HepG2 (cell line): ENCODE measurements around the gene TNNI3. TPM values are rescaled to one million over a fixed set of nuclear protein-coding genes. Genes with fewer than 3 reads are reported as not detected.

ENCODE experiments used
- ATF1 ChIP-seq: IDR thresholded peaks from 2 replicates; pipeline ENCODE4 v1.6.1; 2016; ENCODE audit warnings: mild to moderate bottlenecking, control low read depth
- CAMTA2 ChIP-seq: sonication (generic); formaldehyde crosslinking; IDR thresholded peaks from 2 replicates; pipeline ENCODE4 v1.4.0; 2020; ENCODE audit warnings: mild to moderate bottlenecking, missing genetic modification reagents, borderline replicate concordance
- ELF4 ChIP-seq: sonication (generic); formaldehyde crosslinking; IDR thresholded peaks from 2 replicates; pipeline ENCODE4 v1.5.0; 2020; ENCODE audit warnings: missing genetic modification reagents, mild to moderate bottlenecking, moderate library complexity, borderline replicate concordance
- HCFC1 ChIP-seq: fragments of 150-350 bp; IDR thresholded peaks from 2 replicates; pipeline ENCODE4 v1.6.1; 2014; ENCODE audit warnings: low read depth, low read length
- KDM2A ChIP-seq: sonication (generic); formaldehyde crosslinking; IDR thresholded peaks from 2 replicates; pipeline ENCODE4 v1.4.0; 2020; ENCODE audit warnings: low read depth, missing genetic modification reagents, borderline replicate concordance
- KLF12 ChIP-seq: sonication (generic); formaldehyde crosslinking; IDR thresholded peaks from 2 replicates; pipeline ENCODE4 v1.4.0; 2020; ENCODE audit warnings: missing genetic modification reagents, borderline replicate concordance
- LCORL ChIP-seq, 2 experiments: fragments of 450-650 bp in 1 of 2; sonication (generic) in 1 of 2; formaldehyde crosslinking in 1 of 2; IDR thresholded peaks; 2 replicates each; pipeline versions ENCODE4 v1.5.0 to v1.6.1; 2017 to 2020; ENCODE audit warnings: antibody characterized with exemption in 1 of 2, missing genetic modification reagents in 1 of 2
- NFYB ChIP-seq: sonication (generic); formaldehyde crosslinking; IDR thresholded peaks from 2 replicates; pipeline ENCODE4 v1.4.0; 2020; ENCODE audit warnings: missing genetic modification reagents
- TBP ChIP-seq: sonication (generic); formaldehyde crosslinking; IDR thresholded peaks from 2 replicates; pipeline ENCODE4 v1.5.0; 2020; ENCODE audit warnings: missing genetic modification reagents
- TEAD3 ChIP-seq: optimal IDR thresholded peaks from 2 replicates; pipeline ENCODE3; 2016; ENCODE audit warnings: borderline replicate concordance
- ZNF605 ChIP-seq: sonication (generic); formaldehyde crosslinking; IDR thresholded peaks from 2 replicates; pipeline ENCODE4 v1.8.0; 2022; ENCODE audit warnings: mild to moderate bottlenecking, missing genetic modification reagents
- ZSCAN20 ChIP-seq: sonication (generic); formaldehyde crosslinking; IDR thresholded peaks from 2 replicates; pipeline ENCODE4 v1.4.0; 2020; ENCODE audit warnings: missing genetic modification reagents, mild to moderate bottlenecking, borderline replicate concordance
- polyA plus RNA-seq, 8 experiments: library from polyadenylated mRNA; depleted of rRNA in 3 of 8; stranded (reverse) in 7 of 8; unstranded in 1 of 8; fragments of >200 nt; fragmentation: Illumina TruSeq in 4 of 8; extraction: Trizol in 4 of 8; gene quantifications; 2 replicates each; pipeline versions ENCODE4 v1.2.1 to v1.2.3, GENCODE V29; 2011 to 2016; ENCODE audit warnings: low read depth in 4 of 8, missing spikeins in 1 of 8, mixed read lengths in 1 of 8; ENCODE audit not compliant: insufficient read depth in 1 of 8
- total RNA-seq, 5 experiments: library from RNA; depleted of rRNA; stranded (reverse); fragments of >200 nt; fragmentation: Illumina TruSeq; extraction: Trizol; gene quantifications; 2 replicates each; pipeline ENCODE4 v1.2.3, GENCODE V29; 2016; ENCODE audit warnings: low read depth in 1 of 5
- TF ChIP-seq, protein P1 (sequence below): sonication (generic); formaldehyde crosslinking; IDR thresholded peaks from 2 replicates; pipeline ENCODE4 v1.4.0; 2020; ENCODE audit warnings: missing genetic modification reagents
- TF ChIP-seq, protein P2 (sequence below): sonication (generic); formaldehyde crosslinking; conservative IDR thresholded peaks from 2 replicates; pipeline ENCODE4 v1.5.0; 2020; ENCODE audit warnings: missing genetic modification reagents
- TF ChIP-seq, protein P3 (sequence below): sonication (generic); formaldehyde crosslinking; IDR thresholded peaks from 2 replicates; pipeline ENCODE4 v1.4.0; 2020; ENCODE audit warnings: missing genetic modification reagents, borderline replicate concordance
- TF ChIP-seq, protein P4 (sequence below): sonication (generic); formaldehyde crosslinking; IDR thresholded peaks from 2 replicates; pipeline ENCODE4 v1.8.0; 2023; ENCODE audit warnings: mild to moderate bottlenecking, missing genetic modification reagents

TNNI3 gene
- total and polyA plus RNA-seq, 2 of the 13 experiments (the other 11 are each of a cell fraction or from before 2014, with no cell fraction given) = 3.5 to 3.7 TPM

DNA sequence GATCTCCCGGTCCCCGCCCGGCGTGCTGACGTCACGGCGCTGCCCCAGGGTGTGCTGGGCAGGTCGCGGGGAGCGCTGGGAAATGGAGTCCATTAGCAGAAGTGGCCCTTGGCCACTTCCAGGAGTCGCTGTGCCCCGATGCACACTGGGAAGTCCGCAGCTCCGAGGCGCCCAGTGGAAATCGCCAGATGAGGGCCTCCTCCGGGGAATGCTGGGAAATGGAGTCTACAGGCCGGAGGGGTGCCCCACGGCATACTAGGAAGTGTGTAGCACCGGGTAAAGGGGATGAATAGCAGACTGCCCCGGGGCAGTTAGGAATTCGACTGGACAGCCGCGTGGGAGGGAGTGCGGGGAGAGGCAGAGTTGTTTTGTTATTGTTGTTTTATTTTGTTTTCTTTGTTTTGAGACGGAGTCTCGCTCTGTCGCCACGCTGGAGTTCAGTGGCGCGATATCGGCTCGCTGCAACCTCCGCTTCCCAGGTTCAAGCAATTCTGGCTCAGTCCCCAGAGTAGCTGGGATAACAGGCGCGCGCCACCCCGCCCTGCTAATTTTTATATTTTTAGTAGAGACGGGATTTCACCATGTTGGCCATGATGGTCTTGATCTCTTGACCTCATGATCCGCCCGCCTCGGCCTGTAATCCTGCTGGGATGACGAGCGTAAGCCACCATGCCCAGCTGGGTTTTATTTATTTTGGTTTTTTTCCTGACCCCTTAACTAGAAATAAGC, 39.7 kb downstream of the TNNI3 start (continued):
- TF ChIP-seq LCORL (IDR thresholded peaks at IDR 0.05) (no peak), LCORL (CRISPR knock-in tag; IDR thresholded peaks at IDR 0.05) (no peak; the same call in 1 of the 2 replicates), NFYB (CRISPR knock-in tag) (peak; percentile 78), ZNF605 (peak; percentile 59), KDM2A (CRISPR knock-in tag) (peak; percentile 82), TEAD3 (CRISPR knock-in tag) (peak; percentile 67), ZSCAN20 (CRISPR knock-in tag) (no peak; the same call in 1 of the 2 replicates), KLF12 (0 out of 2 replicates have a peak, but pooled peaks have one; percentile 44), ELF4 (CRISPR knock-in tag) (0 out of 2 replicates have a peak, but pooled peaks have one; percentile 30), CAMTA2 (0 out of 2 replicates have a peak, but pooled peaks have one; percentile 49), ATF1 (CRISPR knock-in tag) (peak; percentile 93), HCFC1 (peak; percentile 94), TBP (CRISPR knock-in tag) (peak; percentile 93)
- TF ChIP-seq, protein P1, sequence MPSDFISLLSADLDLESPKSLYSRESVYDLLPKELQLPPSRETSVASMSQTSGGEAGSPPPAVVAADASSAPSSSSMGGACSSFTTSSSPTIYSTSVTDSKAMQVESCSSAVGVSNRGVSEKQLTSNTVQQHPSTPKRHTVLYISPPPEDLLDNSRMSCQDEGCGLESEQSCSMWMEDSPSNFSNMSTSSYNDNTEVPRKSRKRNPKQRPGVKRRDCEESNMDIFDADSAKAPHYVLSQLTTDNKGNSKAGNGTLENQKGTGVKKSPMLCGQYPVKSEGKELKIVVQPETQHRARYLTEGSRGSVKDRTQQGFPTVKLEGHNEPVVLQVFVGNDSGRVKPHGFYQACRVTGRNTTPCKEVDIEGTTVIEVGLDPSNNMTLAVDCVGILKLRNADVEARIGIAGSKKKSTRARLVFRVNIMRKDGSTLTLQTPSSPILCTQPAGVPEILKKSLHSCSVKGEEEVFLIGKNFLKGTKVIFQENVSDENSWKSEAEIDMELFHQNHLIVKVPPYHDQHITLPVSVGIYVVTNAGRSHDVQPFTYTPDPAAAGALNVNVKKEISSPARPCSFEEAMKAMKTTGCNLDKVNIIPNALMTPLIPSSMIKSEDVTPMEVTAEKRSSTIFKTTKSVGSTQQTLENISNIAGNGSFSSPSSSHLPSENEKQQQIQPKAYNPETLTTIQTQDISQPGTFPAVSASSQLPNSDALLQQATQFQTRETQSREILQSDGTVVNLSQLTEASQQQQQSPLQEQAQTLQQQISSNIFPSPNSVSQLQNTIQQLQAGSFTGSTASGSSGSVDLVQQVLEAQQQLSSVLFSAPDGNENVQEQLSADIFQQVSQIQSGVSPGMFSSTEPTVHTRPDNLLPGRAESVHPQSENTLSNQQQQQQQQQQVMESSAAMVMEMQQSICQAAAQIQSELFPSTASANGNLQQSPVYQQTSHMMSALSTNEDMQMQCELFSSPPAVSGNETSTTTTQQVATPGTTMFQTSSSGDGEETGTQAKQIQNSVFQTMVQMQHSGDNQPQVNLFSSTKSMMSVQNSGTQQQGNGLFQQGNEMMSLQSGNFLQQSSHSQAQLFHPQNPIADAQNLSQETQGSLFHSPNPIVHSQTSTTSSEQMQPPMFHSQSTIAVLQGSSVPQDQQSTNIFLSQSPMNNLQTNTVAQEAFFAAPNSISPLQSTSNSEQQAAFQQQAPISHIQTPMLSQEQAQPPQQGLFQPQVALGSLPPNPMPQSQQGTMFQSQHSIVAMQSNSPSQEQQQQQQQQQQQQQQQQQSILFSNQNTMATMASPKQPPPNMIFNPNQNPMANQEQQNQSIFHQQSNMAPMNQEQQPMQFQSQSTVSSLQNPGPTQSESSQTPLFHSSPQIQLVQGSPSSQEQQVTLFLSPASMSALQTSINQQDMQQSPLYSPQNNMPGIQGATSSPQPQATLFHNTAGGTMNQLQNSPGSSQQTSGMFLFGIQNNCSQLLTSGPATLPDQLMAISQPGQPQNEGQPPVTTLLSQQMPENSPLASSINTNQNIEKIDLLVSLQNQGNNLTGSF (CRISPR knock-in tag) = peak; percentile 55; the same call in 1 of the 2 replicates
- TF ChIP-seq, protein P2, sequence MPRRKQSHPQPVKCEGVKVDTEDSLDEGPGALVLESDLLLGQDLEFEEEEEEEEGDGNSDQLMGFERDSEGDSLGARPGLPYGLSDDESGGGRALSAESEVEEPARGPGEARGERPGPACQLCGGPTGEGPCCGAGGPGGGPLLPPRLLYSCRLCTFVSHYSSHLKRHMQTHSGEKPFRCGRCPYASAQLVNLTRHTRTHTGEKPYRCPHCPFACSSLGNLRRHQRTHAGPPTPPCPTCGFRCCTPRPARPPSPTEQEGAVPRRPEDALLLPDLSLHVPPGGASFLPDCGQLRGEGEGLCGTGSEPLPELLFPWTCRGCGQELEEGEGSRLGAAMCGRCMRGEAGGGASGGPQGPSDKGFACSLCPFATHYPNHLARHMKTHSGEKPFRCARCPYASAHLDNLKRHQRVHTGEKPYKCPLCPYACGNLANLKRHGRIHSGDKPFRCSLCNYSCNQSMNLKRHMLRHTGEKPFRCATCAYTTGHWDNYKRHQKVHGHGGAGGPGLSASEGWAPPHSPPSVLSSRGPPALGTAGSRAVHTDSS (CRISPR knock-in tag) = peak; percentile 84; the same call in 1 of the 2 replicates
- TF ChIP-seq, protein P3, sequence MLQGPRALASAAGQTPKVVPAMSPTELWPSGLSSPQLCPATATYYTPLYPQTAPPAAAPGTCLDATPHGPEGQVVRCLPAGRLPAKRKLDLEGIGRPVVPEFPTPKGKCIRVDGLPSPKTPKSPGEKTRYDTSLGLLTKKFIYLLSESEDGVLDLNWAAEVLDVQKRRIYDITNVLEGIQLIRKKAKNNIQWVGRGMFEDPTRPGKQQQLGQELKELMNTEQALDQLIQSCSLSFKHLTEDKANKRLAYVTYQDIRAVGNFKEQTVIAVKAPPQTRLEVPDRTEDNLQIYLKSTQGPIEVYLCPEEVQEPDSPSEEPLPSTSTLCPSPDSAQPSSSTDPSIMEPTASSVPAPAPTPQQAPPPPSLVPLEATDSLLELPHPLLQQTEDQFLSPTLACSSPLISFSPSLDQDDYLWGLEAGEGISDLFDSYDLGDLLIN (CRISPR knock-in tag) = 0 out of 2 replicates have a peak, but pooled peaks have one; percentile 55
- TF ChIP-seq, protein P4, sequence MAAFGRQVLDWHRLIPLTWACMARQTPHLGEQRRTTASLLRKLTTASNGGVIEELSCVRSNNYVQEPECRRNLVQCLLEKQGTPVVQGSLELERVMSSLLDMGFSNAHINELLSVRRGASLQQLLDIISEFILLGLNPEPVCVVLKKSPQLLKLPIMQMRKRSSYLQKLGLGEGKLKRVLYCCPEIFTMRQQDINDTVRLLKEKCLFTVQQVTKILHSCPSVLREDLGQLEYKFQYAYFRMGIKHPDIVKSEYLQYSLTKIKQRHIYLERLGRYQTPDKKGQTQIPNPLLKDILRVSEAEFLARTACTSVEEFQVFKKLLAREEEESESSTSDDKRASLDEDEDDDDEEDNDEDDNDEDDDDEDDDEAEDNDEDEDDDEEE (CRISPR knock-in tag) = no peak
